Astrocyte of the spinal cord (primary cell): ENCODE results near the gene RANBP3.

Experiments used
- DNase-seq: peaks from one replicate; pipeline ENCODE4 v3.0.0; 2011; ENCODE audit warnings: low read depth, low spot score
- H3K4me3 ChIP-seq: 2 replicates; pipeline ENCODE4 v1.5.1; 2011; ENCODE audit warnings: low read depth, mild to moderate bottlenecking, low read length, moderate library complexity
- CTCF ChIP-seq: IDR thresholded peaks from 2 replicates; pipeline ENCODE4 v1.5.1; 2012; ENCODE audit warnings: low read depth, mild to moderate bottlenecking, low read length, inconsistent platforms
- in situ Hi-C: cut with HindIII; loops from 2 replicates; pipeline ENCODE4 v1.10.0; 2017; ENCODE audit warnings: low sequenced_read_pairs

The RANBP3 gene

GRCh38 chr19:5914946-5915781 lies 62.8 kb downstream of the RANBP3 start:
- TF ChIP-seq CTCF = no peak
- in situ Hi-C loops = no loop called here
- DNase-seq = no peak
- no peak overlapping the region for H3K4me3 ChIP-seq

GRCh38 chr19:5914358-5914774 lies 63.6 kb downstream of the RANBP3 start:
- no peak for DNase-seq
- no peak for TF ChIP-seq CTCF
- in situ Hi-C loops = no loop called here
- H3K4me3 ChIP-seq = no peak overlapping the region

GRCh38 chr19:5913739-5914357 lies 64.1 kb downstream of the RANBP3 start, which contains the start of gene CAPS:
Gene CAPS, plus strand, starts transcription at chr19:5914254. Its CDS starts 153 bp downstream, at chr19:5914407.
- TF ChIP-seq CTCF = no peak
- DNase-seq = peak; percentile 67
- in situ Hi-C loops = no loop called here
- H3K4me3 ChIP-seq = no peak within 1 kb of the TSS

GRCh38 chr19:5911366-5911765 lies 66.6 kb downstream of the RANBP3 start:
- in situ Hi-C loops = no loop called here
- no peak for DNase-seq
- TF ChIP-seq CTCF = no peak
- H3K4me3 ChIP-seq = no peak overlapping the region

- TF ChIP-seq CTCF = no peak
- no peak overlapping the region for H3K4me3 ChIP-seq
- no peak for DNase-seq
- in situ Hi-C loops = no loop called here
These were observed 67.4 kb downstream of the RANBP3 start for GRCh38 chr19:5910638-5910907.

GRCh38 chr19:5908773-5909442 lies 69.0 kb downstream of the RANBP3 start:
- no peak for TF ChIP-seq CTCF
- in situ Hi-C loops = no loop called here
- no peak for DNase-seq
- no peak overlapping the region for H3K4me3 ChIP-seq
